ENCODE results near the gene KIF4B.

- TF ChIP-seq POLR2A (IDR thresholded peaks at IDR 0.05; ENCODE audit: low read depth) (no peak), CTCF (IDR thresholded peaks at IDR 0.05) (no peak)
These were observed 4.1 kb downstream of the KIF4B start for GRCh38 chr5:155017610-155018009.

All from esophagus muscularis mucosa (tissue), 3 donors.